GM15510 (cell line): Measurements from ENCODE around the gene HDGF.

Experiments
- POLR2A ChIP-seq: IDR thresholded peaks from 3 replicates; pipeline ENCODE4 v1.6.1; 2011; ENCODE audit warnings: borderline replicate concordance; ENCODE audit not compliant: insufficient read length; ENCODE audit errors: extremely low read depth

HDGF gene

GRCh38 chr1:156750711-156751450 lies 594 bp downstream of the HDGF start:
- TF ChIP-seq POLR2A: peak; percentile 13

GRCh38 chr1:156750191-156750672 lies 1.2 kb downstream of the HDGF start:
- no peak for TF ChIP-seq POLR2A

GRCh38 chr1:156749419-156750118 lies 1.9 kb downstream of the HDGF start:
- no peak for TF ChIP-seq POLR2A

GRCh38 chr1:156748670-156749418 lies 2.6 kb downstream of the HDGF start:
- no peak for TF ChIP-seq POLR2A

GRCh38 chr1:156747742-156748669 lies 3.5 kb downstream of the HDGF start:
- TF ChIP-seq POLR2A: no peak

GRCh38 chr1:156746728-156747631 lies 4.5 kb downstream of the HDGF start:
- no peak for TF ChIP-seq POLR2A

GRCh38 chr1:156746406-156746727 lies 5.1 kb downstream of the HDGF start:
- TF ChIP-seq POLR2A: no peak

GRCh38 chr1:156745881-156746280 lies 5.6 kb downstream of the HDGF start:
- TF ChIP-seq POLR2A: no peak

- no peak for TF ChIP-seq POLR2A
Measured at GRCh38 chr1:156744786-156745419, 6.6 kb downstream of the HDGF start.

- TF ChIP-seq POLR2A: no peak
Measured at GRCh38 chr1:156744344-156744743, 7.1 kb downstream of the HDGF start.

GRCh38 chr1:156743367-156744302 lies 7.8 kb downstream of the HDGF start:
- no peak for TF ChIP-seq POLR2A

GRCh38 chr1:156742801-156743200 lies 8.7 kb downstream of the HDGF start:
- no peak for TF ChIP-seq POLR2A

- no peak for TF ChIP-seq POLR2A
Measured at GRCh38 chr1:156742017-156742416, 9.5 kb downstream of the HDGF start.
